ENCODE results near the gene MYL10.

GRCh38 chr7:101630591-101630990, 1.5 kb upstream of the MYL10 start:
- TF ChIP-seq CTCF (conservative IDR thresholded peaks at IDR 0.05) (no peak), EZH2 (IDR thresholded peaks at IDR 0.05; ENCODE audit: low read depth) (no peak)
